Activated naive CD4-positive, alpha-beta T cell treated with Interleukin-2 at 50 U/mL for 16 hours (primary cell): Measurements from ENCODE around the gene ATAD3B.
"Not testable (repeated sequence)": the region's sequence is repeated elsewhere in the genome, so short reads cannot be mapped to it uniquely, and the experiment has no call there.

Experiments used
- DNase-seq: peaks from one replicate; pipeline ENCODE4 v3.0.0-alpha.2; 2020

Gene ATAD3B

GRCh38 chr1:1452882-1453281 lies 18.7 kb upstream of the ATAD3B start:
- no peak for DNase-seq

DNA sequence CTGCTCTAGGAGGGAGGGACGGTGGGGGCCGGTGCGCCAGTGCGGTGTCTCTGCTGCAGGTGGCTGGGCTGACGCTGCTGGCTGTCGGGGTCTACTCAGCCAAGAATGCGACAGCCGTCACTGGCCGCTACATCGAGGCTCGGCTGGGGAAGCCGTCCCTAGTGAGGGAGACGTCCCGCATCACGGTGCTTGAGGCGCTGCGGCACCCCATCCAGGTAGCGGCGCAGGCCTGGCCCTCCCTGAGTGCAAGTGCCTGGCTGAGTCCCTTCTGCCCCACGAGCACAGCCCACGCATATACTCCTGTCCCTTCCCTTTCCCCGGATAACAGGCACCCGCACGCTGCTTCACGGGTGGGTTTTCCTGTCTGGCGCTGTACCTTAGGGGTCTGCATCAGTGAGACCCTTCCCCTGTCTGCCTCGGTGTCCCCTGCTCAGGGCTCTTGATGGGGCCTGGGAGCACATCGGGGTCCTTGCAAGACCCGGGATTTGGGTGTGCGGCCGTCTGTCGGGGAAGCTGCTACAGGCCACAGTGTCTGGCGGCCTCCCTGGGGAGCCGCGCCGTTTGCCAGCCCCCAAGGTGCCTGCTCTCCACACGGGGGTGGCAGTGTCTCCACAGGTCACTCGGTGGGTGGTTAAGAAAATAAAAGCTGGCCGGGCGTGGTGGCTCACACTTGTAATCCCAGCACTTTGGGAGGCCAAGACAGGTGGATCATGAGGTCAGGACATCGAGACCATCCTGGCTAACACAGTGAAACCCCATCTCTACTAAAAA lies 17.1 kb upstream of the ATAD3B start:
- DNase-seq = not testable (repeated sequence)

DNA sequence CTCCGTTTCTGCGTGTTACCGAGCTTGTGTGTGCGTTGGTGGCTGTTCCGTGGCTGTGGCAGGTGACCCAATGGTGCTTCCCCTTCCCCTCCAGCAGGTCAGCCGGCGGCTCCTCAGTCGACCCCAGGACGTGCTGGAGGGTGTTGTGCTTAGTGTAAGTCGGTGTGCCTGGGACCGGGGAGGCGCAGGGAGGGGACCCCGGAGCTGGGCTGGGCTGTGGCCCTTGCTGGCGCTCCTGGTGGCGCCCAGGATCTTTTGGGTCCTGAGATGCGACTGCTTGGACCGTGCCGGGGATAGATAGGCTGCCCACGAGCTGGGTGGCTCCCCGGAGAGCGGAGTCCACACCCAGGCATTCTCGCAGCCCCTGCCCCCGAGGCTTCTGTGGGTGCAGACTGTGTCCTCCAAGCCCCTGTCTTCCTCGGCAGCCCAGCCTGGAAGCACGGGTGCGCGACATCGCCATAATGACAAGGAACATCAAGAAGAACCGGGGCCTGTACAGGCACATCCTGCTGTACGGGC lies 16.1 kb upstream of the ATAD3B start:
- no peak for DNase-seq

- not testable (repeated sequence) for DNase-seq
Measured at GRCh38 chr1:1455934-1456333, 15.6 kb upstream of the ATAD3B start.

DNA sequence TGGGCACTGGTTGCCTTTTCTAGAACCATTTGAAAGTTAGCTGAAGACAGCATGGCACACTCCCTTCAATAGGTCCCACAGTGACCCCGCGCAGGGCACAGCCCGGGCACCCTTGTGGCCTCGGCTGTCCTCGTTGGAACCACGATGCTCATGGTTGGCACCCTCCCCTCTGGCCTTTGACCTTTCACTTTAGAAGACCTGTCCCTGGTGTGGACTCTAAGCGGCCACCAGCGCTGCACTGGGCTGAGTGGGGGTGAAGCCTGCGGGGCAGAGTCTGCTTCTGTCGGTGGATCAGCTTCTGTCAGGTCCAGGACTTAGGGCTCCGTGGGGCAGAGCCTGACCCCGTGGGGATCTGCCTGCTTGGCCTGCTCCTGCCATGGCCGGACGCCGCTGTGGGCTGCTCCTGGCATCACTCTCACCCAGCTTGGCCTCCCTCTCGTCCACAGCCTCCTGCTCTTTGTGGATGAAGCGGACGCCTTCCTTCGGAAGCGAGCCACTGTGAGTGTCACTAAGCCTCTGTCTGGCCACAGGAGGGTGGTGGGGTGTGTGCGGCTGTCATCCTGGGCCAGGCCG lies 14.8 kb upstream of the ATAD3B start:
- not testable (repeated sequence) for DNase-seq

GRCh38 chr1:1459156-1459555 lies 12.4 kb upstream of the ATAD3B start:
- not testable (repeated sequence) for DNase-seq

DNA sequence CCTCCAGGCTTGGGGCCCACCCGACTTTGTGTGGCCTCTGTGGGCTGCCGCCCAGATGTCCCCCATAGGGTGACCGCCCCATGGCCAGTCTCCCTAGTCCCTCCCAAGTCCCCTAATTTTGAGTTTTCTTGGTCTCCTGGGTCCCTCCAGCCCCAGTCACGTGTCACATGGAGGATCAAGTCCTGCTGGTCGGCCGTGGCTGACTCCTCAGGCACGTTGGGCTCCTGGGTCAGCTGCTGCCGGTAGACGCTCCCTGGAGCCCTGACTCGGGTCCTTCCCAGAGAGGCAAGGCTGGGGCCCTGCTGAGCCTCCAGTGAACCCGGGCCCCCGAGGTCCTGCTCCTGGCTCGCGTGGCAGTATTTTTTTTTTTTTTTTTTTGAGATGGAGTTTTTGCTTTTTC lies 11.9 kb upstream of the ATAD3B start:
- not testable (repeated sequence) for DNase-seq

GRCh38 chr1:1460540-1461130 lies 10.9 kb upstream of the ATAD3B start:
- no peak for DNase-seq

DNA sequence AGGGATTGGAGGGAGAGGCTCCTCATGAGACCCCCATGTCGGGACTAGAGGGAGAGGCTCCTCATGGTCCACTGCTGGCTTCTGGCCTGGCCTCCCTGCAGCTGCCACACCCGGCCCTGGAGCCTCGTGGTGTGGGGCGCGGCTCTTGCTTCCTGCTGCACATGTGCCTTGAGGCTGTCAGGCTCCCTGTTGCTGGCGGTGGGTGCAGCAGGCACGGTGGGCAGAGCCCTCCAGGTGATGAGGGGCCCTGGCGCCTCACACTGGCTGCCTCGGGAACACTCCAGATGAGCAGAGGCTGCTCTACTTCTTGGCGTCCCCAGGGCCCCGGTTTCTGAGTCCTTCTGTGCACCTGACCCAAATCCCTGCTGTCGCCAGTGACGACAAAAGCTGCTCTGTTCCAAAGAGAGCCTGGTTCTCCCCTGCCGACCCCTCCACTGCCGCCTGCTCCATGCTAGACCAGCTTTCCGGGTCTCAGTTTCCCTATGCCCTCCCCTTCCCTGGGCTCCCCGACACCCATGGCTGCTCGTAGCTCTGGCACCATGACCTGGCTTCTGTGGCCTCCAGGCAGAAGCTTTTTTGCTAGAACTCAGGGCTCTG lies 9.7 kb upstream of the ATAD3B start:
- DNase-seq = no peak

- no peak for DNase-seq
Measured at GRCh38 chr1:1462318-1462966, 9.1 kb upstream of the ATAD3B start.

DNA sequence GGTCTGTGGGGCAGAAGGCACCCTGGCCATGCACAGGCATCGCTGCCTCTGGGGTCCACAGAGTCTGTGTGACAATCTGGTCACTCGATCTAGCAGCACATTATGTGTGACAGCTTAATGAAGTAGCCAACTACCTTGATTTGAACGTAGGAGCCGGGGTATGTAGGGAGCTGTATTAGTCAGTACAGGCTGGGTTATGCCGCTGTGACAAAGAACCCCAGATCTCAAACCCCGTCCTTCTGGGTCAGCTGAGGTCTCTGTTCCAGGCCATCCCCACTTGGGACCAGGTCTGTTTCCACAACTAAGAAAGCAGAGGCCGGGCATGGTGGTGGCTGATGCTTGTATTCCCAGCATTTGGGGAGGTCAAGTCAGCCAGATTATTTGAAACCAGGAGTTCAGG lies 8.3 kb upstream of the ATAD3B start:
- DNase-seq = no peak

DNA sequence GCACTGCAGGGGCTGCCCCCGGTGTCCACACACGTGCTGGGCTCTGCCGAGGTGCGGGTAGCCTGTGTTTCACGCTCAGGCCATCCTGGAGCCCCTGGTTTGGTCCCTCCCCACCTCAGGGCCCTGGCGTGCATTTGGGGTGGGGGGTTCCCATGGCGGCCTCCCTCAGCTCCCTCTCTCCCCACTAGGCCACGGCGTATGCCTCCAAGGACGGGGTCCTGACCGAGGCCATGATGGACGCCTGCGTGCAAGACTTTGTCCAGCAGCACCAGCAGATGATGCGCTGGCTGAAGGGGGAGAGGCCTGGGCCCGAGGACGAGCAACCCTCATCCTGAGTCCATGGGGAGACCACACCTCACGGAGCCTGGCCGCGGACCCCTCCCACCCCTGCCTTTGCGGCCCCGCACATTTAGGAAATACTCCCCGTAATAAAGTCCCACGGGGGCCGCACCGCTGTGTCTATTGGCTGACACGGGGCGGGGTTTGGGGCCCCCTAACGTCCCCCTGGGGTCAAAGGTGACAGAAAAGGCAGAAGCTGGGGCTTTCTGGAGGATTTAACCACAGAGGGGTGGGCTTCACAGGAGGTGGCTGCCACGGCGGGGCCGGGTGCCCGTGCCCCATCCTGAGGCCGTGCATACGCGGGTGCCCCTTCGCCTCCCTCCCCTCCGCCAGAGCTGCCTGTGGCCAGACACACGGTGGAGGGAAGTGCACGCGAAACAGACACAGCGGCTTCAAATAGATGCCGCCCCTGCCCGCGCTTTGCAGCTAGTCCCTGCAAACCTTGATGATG lies 3.2 kb upstream of the ATAD3B start:
- not testable (repeated sequence) for DNase-seq

DNA sequence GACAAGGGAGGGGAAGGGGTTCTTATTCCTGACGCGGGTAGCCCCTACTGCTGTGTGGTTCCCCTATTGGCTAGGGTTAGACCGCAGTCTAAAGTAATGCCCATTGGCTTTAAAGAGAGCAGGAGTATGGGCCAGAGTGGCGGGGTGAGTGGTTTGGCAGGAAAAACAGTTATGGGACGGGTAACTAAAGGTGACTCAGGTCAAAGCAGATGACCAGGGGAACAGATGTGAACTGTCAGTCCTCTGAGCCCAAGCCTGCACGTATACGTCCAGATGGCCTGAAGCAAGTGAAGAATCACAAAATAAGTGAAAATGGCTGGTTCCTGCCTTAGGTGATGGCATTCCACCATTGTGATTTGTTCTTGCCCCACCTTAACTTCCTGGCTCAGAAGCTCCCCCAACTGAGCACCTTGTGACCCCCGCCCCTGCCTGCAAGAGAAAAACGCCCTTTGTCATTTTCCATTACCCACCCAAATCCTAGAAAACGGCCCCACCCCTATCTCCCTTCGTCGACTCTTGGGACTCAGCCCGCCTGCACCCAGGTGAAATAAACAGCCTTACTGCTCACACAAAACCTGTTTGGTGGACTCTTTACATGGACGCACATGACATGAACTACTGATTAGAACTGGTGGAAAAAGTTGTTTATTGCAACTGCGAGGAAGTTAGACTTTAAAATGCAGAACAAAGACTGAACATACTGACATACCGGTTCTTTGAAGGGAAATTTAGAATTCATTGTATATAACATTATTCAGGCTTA lies 758 bp upstream of the ATAD3B start:
- DNase-seq = peak; percentile 13

DNA sequence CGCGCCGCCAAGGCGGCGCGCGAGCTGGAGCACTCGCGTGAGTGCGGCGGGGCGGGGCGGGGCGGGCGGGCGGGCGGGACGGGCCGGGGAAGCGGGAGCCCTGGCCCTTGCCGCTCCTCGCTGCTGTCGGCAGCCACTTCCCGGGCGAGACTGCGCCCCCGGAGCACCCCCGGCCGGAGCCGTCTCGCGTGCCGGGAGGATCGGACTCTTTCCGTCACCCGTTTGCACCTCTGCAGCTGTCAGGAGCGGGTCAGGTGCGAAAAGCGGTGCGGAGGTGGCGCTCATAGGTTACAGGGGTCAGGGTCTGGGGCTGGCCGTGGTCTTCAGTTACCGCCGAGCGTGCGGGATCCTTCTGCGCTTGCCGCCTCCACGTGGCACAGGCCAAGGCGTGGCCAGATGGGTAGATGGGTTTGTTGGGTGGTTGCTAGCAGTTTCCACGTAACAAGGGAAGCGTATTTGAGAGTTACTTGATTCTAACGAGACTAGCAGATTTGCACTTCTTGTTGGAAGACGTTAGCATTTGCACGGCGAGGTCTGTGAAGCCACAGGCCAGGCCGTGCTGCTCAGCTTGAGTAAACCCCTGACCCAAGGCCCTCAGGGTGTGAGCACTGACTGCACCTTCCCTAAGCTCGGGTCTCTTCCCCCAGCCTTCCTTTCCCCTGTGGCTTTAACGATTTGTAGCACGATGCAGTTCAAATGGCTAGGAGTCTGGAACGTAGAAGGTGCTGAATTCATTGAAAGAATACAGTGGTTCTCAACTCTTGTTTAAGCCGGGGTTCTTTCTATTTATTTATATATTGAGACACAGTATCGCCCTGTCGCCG lies 700 bp downstream of the ATAD3B start:
- peak; percentile 23 for DNase-seq

GRCh38 chr1:1476011-1476410 lies 4.4 kb downstream of the ATAD3B start:
- not testable (repeated sequence) for DNase-seq

- no peak for DNase-seq
Measured at GRCh38 chr1:1477206-1477605, 5.6 kb downstream of the ATAD3B start.

DNA sequence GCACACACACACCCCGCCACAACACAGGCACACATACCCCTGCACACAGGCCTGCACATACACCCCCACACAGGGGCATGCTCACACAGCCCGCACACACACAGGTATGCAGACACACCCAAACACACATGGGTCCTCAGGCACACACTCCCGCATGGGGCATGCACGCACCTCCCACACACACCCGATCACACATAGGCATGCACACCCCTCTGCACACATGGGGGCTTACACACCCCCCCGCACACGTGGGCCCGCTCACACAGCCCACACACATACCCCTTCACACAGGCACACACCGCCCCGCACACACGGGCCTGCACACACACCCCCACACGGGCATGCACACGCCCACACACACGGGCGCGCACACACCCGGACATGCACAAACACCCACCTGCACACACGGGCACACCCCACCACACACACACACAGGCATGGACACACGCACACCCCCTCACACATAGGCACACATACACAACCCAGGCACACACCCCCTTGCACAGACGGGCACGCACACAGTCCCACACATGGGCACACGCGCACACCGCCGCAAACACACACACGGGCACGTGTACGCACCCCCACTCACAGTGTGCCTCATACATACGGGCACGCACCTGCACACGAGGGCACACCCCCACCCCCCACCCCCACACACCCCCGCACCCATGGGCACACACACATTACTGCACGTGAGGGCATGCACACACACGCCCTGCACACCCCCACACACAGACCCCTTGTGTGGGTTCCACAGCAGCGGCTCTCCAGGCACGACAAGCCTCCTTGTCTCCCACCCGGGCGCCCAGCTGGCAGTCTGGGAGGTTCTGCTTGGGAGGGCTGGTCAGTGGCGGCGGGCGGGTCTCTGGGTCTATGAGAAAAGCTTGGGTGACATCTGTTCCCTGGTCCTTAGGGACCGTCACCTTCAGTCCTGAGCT lies 8.3 kb downstream of the ATAD3B start:
- DNase-seq = no peak

DNA sequence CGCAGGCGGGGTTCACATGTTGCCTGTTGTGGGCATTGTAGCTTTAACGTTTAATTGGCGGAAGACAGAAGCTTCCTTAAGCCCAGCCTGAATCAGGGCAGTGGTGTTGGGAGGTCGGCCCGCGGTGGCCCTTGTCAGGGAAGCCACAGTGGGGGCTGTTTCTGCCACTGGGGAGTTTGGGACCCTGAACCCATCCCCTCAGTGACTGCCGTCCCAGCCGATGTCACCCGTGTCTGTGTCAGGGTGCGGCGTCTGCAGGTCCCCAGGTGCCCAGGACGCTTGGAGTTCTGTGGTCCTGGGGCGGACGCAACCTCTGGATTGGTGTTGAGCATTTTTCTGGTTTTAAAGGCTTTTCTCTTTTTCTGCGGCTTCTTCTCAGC lies 8.9 kb downstream of the ATAD3B start:
- DNase-seq = not testable (repeated sequence)

- not testable (repeated sequence) for DNase-seq
Measured at GRCh38 chr1:1481811-1482210, 10.2 kb downstream of the ATAD3B start.
